Measurements from ENCODE around the gene ISYNA1.

ISYNA1 gene

DNA sequence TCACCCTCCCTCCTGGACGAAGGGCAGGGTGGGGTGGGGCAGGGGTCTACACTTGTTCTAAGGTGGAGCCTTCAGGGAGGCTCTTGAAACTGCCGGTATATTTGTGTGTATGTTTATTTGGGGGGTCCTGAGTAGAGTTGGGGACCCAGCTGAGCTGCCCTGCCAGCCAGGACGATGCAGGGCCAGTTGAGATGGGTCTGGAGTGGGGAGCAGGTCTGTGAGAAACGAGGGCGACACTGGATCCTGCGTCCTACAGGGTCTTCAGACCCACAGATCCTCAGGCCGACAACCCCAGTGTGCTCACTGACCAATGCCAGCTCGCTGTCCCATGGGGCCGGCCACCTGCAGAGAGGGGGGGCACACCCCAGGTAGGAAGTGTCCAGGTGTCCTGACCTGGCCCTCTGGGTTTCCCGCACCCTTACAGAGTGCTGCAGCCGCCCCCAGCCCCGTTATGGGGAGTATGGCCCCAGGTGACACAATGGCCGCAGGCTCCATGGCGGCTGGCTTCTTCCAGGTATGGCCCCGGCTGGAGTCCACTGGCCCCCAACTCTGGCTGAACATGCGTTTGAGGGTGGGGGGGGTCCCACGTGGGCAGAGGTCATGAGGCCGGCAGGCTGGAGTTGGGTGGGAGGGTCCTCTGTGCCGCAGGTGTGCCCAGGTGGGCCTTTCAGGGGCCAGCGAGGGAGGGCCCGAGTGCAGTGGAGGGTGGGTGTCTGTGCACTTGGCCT, 7.4 kb downstream of the ISYNA1 start:
- DNase-seq: no peak

DNA sequence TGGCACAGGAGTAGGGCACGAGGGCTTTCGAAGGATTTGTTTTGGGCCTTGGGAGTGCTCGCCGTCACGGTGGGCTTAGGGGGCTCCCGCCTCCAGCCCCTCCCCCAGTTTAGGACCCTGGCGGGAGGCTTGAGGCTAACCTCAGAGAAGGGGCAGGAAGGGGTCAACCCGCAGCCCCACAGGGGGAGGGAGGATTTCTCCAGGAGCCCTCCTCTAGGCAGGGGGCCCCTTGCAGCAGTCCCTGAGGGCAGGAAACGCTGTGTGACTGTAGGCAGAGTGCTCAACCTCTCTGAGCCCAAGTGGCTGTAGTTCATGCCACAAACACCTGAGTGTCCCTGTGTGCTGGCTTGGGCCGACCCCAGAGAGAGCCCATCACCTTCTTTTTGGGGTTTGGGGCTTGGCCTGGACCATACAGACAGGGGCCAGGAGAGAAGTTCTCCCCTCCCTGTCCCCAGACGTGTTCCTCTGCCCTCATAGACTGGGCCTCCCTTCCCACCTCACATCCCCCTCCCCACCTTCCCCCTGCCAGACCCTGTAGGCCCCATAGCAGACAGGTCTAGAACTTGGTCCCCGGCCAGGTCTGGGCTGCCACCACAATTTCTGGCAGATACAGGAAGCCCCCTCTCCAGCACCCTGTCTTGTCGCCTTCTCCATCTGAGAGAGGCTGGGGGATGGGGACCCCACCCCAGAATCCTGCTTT, 8.1 kb downstream of the ISYNA1 start:
- DNase-seq: no peak

DNA sequence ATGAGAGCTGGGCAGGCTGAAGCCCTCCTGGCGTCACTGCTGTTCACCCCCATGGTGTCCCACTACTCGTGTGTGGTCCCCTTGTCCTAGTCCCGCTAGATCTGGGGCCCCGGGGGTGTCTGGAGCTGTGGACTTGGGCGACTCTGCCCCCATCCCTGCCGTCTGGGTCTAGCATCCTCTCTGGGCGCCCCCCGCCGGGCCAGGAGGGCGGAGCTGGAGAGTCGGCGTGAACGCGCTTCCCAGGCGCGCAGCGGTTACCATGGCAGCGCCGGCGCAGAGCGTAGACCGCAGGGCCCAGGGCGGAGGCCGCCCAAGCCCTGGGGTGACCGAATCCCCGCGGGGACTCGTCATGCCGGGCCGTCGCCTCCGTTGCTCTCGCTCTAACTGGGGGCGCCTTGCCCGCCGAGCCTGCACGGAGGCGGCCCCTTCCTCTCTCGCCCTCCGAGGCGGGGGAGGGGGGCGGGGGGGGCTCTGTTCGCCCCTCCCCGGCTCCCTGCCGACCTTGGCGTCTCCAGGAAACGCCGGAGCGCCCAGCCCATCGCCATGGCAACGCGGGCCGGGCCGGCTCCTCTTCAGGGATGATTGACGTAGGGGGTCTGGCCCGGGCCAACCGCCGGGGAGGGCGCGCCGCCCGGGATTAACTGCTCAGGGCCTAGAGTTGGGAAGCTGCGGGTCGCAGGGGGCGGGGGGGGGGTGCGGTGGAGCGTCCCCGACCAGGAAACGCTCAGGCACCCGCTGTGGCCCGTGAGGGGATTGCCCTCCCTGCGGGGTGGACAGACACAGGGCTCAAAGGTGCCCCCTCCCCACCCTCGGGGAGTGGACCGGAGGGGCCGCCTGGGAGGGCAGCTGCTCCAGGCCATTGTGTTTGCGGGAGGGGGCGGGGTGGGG, 8.9 kb downstream of the ISYNA1 start:
- DNase-seq: no peak

DNA sequence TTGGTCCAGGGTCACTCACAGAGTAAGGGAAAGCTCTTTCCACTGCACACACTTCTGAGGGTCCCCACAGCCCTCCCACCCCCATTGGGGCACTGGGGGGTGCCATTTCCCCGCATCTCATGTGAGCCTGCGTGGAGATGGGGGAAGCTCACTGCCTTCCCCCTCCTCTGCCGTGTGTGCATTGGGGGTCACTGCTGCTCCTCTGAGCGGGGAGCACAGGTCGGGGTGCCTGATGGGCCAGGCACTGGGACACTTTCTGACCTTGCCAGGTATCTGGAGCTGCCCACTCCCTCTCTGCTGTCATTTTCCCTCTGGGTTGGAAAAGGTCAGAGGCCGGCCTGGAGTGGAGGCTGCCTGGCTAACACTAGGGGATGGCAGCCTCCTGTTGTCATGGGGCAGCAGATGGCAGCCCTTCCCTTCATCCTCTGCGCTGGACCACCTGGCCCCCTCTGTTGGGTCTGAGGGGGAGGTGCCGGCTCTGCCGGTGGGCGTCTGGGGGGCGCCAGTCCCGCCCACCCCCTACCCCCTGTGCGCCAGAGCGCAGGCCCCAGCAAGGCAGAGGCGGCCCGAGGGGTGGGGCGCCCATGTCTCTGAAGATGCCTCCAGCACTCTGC, 9.7 kb downstream of the ISYNA1 start:
- no peak for DNase-seq

DNA sequence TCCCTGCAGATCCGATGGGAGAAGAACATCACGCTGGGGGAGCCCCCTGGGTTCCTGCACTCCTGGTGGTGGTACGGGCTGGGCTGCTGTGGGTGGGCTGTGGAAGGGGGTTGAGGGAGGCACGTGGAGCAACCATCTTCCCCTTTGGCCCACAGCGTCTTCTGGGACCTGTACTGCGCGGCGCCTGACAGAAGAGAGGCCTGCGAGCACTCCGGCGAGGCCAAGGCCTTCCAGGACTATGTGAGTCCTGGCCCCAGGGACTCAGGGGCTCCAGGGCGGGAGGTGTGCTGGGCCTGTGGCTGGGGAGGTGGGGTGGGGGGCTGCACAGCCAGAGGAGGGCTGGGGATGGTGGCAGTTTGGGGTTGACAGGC, 10.2 kb downstream of the ISYNA1 start:
- DNase-seq: no peak

DNA sequence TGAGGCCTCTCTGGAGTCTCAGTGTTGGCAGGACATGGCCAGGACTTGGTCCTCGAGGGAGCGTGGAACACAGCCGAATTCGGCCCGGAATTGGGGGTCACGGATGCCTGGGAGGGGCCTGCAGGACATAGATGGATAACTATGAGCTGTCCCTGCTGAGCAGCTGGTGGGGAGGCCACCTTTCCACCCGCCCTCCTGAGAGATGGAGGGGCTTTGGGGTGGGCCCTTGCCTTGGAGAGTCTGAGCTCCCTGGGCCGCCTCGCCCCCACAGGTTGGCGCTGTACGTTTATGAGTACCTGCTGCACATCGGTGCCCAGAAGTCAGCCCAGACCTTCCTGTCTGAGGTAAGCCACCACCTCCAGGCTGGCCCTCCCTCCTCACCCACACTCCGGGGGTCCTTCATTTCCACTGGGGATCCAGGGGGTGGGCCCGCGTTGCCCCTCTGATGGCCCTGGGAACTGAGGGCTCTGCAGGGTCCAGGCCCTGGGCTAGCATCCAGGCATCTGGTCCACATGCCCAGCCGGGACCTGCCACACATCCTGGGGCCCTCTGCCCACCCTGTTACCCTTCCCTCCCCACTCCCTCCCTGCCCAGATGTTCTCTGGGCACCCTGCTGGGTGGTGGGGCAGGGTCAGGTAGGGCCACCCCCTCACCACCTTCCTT, 10.7 kb downstream of the ISYNA1 start:
- DNase-seq: no peak

DNA sequence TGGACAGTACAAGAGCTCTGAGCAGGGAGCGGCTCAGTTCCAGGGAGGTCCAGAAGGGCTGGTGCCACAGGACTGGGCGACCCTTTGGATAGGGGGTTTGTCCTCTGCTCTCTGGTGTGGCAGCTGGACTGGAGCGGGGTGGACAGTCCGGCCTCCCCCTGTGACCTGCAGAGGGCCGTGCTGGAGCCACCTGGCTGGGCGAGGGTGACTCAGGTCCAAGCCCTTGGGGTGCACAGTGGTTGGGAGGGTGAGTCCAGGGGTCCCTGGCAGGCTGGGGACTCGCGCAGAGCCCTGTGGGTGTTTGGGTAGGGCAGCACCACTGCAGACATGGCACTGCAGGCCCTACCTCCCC, 11.5 kb downstream of the ISYNA1 start:
- no peak for DNase-seq

DNA sequence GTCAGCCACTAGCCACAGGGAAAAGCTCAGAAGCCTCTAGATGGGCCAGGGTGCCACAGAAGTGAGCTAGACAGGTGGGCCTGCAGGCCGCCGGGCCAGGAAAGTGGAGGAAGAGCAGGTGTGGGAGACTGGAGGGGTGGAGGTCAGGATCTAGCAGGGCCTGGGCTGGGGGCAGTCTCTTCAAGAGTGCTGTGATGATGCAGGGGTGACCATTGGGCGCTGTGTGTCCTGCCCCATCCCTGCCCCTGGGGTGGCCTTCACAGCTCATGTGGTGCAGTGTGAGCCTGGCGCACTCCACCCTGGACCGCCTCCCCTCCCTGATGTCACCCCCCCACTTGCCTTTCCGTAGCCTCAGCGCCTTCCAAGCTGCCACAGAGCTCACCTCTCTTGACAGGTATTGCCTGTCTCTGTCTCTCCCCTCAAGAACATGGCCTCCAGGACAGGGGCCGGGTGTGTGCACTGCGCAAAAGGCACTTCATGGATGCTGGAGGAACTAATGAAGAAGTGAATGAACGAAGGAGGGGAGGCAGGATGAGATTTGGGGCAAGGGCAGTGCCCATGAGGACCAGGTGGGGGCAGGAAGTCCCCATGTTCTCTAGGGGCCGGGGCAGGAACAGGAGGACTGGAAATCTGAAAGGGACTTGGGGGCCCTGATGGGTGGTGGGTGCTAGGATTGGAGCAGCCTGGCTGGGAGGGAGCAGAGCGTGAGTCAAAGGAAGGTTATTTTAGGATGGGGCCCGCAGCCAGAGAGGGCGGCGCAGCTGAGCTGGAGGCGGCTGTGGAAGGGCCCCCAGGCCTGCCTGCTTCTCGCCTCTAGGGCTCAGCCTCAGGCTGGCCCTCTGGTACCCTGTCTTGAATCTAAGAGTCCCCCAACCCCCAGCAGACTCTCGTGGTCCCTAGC, 12.2 kb downstream of the ISYNA1 start:
- DNase-seq: peak; percentile 94

DNA sequence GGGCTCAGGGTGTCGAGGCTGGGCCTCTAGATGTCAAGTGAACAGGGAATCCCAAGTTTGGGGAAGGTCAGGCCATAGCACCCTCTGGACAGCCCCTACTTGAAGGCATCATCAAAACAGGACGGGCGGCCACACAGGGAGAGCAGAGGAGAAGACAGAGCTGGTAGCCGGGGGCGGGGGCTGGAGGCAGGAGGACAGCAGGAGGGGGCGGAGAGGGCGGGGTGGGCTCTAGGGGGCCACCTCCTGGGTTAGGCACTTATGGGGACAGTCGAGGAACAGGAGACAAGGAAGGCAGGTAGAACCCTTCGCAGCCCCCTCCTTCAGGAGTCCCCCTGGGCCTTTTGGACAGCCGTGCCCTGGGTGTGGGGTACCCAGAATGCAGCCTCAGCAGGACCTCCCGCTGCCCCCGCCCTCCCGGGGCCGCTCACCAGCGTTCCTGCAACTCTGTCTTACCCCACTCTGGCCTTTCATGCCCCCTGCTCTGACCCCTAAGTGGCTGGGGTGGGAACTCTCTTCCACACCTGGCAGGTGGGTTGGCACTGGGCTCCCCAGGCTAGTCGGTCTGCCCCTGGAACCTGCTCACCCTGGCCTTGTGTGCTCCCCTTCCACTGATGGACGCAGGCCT, 12.9 kb downstream of the ISYNA1 start:
- no peak for DNase-seq

DNA sequence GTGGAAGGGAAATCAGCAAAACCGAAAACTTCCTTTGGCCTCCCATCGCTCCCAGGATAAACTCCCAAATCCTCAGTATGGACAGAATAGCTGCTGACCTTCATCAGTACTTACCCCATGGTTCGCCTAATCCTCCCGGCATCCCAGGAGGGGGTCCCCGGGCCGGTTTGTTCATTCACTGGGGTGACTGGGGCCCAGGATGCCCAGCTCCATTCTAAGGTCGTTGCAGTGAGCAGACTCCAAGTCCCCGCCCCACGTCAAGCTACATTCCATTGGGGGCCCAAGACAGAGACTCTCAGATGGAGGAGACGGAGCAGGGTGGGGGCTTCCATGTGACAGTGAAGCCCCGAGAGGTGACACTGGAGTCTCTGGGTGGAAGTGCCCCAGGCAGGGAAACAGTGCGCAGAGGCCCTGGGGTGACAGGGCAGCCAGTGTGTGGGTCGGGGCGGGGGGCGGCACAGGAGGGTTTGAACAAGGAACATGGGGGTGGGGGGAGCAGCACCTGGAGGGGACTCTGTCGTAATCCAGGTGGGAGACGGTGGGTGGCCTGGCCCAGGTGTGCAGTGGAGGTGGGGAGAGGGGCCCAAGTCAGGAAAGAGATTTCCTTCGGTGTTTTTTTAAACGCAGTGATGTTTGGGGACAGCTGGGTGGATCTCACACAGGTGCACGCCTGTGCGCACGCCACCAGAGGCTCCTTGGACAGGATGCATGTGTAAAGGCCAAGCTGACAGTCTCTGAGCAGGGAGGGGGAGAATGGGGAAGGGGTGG, 13.6 kb downstream of the ISYNA1 start:
- DNase-seq: no peak

DNA sequence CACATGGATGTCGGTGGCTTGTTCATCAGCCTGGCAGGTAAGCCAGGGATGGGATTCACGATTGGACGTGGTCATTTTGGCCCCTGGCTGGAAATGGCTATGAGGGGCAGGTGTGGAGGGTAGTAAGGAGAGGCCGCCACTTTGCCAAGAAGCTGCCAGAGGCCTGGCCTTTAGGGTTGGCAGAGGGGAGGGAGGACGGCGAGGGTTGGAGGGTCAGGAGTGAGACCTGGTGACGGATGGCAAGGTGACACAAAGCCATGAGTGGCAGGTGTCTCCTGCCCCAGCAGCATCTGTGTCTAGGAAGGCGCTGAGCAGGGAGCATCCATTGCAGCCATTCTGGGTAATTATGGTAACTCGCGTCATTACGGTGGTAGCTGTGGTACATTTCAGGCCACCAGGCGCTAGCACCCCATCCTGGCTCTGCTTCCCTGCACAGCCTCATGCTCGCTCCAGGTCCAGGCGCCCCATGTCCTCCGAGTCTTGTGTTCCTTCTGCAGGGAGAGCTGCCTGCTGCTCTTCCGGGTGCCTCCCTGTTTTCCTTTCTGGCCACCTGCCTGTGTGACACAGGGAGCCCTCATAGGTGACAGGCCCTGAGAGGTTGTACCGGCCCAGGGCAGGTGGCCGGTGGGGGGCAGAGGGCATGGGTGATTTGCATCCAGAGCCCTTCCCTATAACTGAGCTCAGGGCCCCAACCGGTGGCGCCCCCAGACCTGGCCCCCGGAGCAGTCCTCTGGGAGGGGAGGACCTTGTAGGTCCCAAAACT, 14.5 kb downstream of the ISYNA1 start:
- DNase-seq: no peak

DNA sequence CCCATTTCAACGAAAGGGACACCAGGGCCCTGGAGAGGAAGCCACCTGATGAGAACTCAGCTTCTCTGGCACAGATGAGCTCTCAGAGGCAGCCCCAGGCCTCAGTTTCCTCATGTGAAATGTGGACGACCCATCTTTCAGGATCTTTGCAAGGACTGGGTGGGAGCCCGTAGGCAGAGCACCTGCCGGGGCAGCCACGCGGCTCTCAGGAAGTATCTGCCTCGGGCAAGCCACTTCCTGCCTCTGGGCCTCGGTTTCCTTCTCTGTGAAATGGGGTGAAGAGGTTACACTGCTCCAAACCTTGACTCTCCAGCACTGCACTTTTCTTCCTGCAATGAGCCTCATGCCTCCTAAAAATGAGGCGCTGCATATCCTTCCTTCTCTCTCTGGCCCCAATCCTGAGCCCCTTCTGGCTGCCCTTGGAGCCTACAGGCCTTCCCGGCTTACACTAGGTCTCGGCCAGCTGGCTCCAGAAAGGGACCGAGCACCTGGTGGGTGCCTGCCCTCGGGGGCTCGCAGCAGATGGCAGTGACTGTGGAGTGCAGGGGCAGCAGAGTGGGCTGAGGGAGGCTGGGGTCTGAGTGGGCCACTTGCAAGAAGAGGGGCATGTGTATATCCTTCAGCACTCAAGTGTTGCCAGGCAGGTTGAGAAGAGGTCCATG, 15.3 kb downstream of the ISYNA1 start:
- no peak for DNase-seq

DNA sequence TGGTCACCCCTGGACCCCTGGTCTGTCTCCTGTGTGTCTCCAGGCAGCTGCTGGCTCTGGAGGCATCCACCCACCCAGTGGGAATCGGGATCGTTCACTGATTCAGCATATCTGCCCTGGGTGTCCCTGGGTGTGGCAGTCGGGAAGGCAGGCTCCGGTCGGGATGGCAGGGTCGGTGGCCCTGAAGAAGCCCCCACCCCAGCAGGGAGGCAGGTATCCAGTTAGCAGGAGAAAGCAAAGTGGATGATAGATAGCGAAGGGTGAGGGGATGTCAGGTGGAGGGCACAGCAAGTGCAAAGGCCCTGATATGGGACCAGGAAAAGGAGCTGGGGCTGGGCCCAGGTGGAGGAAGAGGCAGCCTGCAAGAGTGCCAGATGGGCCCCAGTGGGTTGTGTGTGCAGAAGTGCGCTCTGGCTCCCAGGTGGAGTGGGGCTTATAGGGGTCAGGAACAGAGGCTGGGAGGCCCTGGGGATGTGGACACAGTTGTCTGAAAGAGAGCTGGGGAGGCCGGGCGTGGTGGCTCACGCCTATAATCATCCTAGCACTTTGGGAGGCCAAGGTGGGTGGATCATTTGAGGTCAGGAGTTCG, 16.5 kb downstream of the ISYNA1 start:
- DNase-seq: no peak

DNA sequence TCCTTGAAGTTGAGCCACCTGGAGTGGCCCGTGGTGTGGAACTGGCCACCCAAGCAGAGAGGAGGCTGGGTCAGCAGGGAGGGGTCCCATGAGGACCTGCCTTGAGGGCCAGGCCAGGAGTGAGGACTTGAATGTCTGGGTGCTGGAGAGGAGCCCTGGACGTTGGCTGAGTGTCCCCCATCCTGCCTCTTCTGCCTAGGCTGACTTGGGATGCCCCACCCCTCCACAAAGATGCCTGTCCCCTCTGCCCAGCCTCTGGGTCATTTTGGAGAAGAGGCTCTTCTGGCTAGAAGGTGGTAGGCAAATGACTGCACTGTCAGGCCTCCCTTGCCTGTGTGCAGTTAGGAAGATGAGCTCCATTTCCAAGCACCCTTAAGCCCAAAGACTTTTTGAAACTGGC, 17.0 kb downstream of the ISYNA1 start:
- no peak for DNase-seq

DNA sequence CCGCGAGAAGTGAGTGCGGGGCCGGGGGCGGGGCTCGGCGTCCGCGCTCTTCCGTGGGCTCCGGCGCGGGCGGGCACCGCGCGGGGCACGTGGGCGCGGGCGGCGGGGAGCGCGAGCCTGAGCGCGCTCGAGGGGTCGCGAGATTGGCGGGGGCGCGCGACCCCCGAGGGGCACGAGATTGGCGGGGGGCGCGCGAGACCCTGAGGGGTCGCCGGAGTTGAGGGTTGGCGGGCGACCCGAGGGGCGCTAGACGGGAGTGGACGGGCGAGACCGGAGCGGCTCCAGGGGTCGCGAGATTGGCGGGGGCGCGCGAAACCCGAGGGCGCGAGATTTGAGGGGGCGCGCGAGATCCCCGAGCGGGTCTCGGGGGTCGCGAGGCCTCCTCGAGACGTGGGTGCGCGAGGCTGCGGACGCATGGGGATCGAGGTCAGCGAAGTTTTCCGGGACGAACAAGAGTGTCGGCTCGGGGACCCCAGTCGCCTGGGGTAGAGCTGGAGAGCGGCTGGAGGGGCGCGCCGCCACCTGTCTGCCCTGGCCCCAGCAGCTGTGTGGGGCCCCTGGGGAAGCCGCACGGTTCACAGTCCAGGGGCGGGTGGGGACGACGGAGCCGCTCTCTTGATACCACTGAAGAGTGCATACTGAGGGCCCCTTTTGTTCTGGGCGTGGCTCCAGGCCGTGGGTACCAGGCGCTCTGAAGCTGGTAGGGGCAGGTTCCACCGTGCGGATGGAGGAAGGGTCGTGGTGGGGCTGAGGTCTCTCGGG, 18.1 kb downstream of the ISYNA1 start:
- DNase-seq: peak; percentile 84

DNA sequence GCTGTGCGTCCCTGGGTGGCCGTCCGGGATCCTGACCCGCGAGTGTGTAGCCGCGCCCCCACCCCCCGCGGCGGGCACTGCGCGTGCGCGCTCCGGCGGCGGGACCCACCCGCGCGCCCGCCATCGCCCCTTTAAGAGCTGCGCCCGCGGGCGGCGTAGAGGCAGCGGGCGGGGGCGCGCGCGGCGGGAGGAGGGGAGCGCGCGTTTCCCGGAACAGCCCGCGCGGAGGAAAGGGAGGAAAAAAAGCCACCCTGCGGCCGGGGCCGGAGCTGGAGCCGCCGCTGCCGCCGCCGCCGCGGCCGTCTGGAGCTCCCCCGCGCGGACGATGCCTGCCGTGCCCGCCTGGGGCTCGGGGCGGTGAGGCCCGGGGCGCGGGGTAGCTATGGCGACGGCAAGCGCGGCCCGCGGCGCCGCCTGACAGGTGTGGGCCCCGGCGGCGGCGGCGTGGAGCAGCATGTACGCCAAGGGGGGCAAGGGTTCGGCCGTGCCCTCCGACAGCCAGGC, 18.7 kb downstream of the ISYNA1 start, which contains the start of gene SSBP4:
SSBP4 (plus strand) TSS at position 204 of the 504 bp plus-strand sequence; CDS start at position 455, 251 bp downstream.
- DNase-seq: peak; percentile 98

DNA sequence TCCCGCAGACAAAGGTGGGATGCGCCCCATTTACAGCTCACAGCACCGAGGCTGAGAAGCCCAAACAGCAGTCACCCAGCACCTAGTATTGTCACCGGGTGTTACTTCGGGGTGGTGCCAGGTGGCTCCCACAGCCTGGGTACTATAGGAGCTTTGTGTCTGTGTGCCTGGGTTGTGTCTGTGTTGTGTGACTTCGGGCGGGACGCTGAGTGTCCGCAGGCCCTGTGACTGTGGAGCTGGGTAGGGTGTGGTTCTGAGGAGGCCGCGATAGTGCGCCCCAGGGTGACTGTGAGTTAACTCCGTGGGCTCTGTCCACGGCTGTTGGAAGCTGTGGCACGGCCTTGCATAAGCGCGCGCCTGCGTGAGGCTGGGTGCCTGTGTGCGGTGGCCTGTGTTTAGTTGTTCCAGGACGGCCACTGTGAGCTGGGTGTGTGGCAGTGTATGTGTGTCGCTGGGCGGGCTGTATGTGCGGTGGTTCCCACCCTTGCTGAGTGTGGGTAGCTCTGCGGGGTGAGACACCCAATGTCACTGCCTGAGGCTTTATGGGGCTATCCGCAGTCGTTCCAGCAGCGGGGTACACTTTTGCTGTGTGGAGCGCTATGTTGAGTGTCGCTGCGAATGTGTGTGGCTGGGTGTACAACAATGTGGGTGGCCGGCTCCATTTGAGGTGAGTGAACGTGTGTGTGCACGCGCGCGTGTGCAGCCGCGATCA, 19.3 kb downstream of the ISYNA1 start:
- no peak for DNase-seq
